HepG2 (cell line): Measurements from ENCODE around the gene AIF1. TPM values are rescaled to one million over a fixed set of nuclear protein-coding genes. Genes with fewer than 3 reads are reported as not detected.

Experiments
- ATM ChIP-seq: fragments of 450-650 bp; IDR thresholded peaks from 2 replicates; pipeline ENCODE4 v1.7.1; 2017; ENCODE audit warnings: mild to moderate bottlenecking, borderline replicate concordance
- CAMTA2 ChIP-seq: sonication (generic); formaldehyde crosslinking; IDR thresholded peaks from 2 replicates; pipeline ENCODE4 v1.4.0; 2020; ENCODE audit warnings: mild to moderate bottlenecking, missing genetic modification reagents, borderline replicate concordance
- CBFB ChIP-seq: sonication (generic); formaldehyde crosslinking; IDR thresholded peaks from 2 replicates; pipeline ENCODE4 v1.4.0; 2020; ENCODE audit warnings: missing genetic modification reagents
- ELF4 ChIP-seq: sonication (generic); formaldehyde crosslinking; IDR thresholded peaks from 2 replicates; pipeline ENCODE4 v1.5.0; 2020; ENCODE audit warnings: missing genetic modification reagents, mild to moderate bottlenecking, moderate library complexity, borderline replicate concordance
- HNF4A ChIP-seq: sonication (generic); formaldehyde crosslinking; IDR thresholded peaks from 2 replicates; pipeline ENCODE4 v1.4.0; 2020; ENCODE audit warnings: missing genetic modification reagents
- MTA3 ChIP-seq: sonication (generic); formaldehyde crosslinking; IDR thresholded peaks from 2 replicates; pipeline ENCODE4 v1.4.0; 2020; ENCODE audit warnings: missing genetic modification reagents
- RBFOX2 ChIP-seq: fragments of 200-400 bp; formaldehyde crosslinking; IDR thresholded peaks from 2 replicates; pipeline ENCODE4 v1.6.1; 2017; ENCODE audit warnings: low read depth, mild to moderate bottlenecking, low read length
- SYNCRIP ChIP-seq: fragments of 200-400 bp; formaldehyde crosslinking; IDR thresholded peaks from 2 replicates; pipeline ENCODE4 v1.6.1; 2018; ENCODE audit warnings: mild to moderate bottlenecking, low read depth, low read length; ENCODE audit not compliant: insufficient read depth
- YEATS4 ChIP-seq: sonication (generic); formaldehyde crosslinking; IDR thresholded peaks from 2 replicates; pipeline ENCODE4 v1.4.0; 2020; ENCODE audit warnings: missing genetic modification reagents, borderline replicate concordance
- ZNF124 ChIP-seq: sonication (generic); formaldehyde crosslinking; IDR thresholded peaks from 2 replicates; pipeline ENCODE4 v1.4.0; 2020; ENCODE audit warnings: missing genetic modification reagents
- ZNF512B ChIP-seq: sonication (generic); formaldehyde crosslinking; IDR thresholded peaks from 2 replicates; pipeline ENCODE4 v1.5.1; 2020; ENCODE audit warnings: missing genetic modification reagents, mild to moderate bottlenecking, borderline replicate concordance
- ZNF644 ChIP-seq: IDR thresholded peaks from 2 replicates; pipeline ENCODE4 v1.6.1; 2016; ENCODE audit warnings: low read depth
- polyA plus RNA-seq, 8 experiments: library from polyadenylated mRNA; depleted of rRNA in 3 of 8; stranded (reverse) in 7 of 8; unstranded in 1 of 8; fragments of >200 nt; fragmentation: Illumina TruSeq in 4 of 8; extraction: Trizol in 4 of 8; gene quantifications; 2 replicates each; pipeline versions ENCODE4 v1.2.1 to v1.2.3, GENCODE V29; 2011 to 2016; ENCODE audit warnings: low read depth in 4 of 8, missing spikeins in 1 of 8, mixed read lengths in 1 of 8; ENCODE audit not compliant: insufficient read depth in 1 of 8
- total RNA-seq, 5 experiments: library from RNA; depleted of rRNA; stranded (reverse); fragments of >200 nt; fragmentation: Illumina TruSeq; extraction: Trizol; gene quantifications; 2 replicates each; pipeline ENCODE4 v1.2.3, GENCODE V29; 2016; ENCODE audit warnings: low read depth in 1 of 5
- TF ChIP-seq, protein P1 (sequence below): sonication (generic); formaldehyde crosslinking; IDR thresholded peaks from 2 replicates; pipeline ENCODE4 v1.4.0; 2020; ENCODE audit warnings: missing genetic modification reagents
- TF ChIP-seq, protein P2 (sequence below): sonication (generic); formaldehyde crosslinking; IDR thresholded peaks from 2 replicates; pipeline ENCODE4 v1.5.1; 2020; ENCODE audit warnings: mild to moderate bottlenecking, missing genetic modification reagents, borderline replicate concordance
- TF ChIP-seq, protein P3 (sequence below): sonication (generic); formaldehyde crosslinking; IDR thresholded peaks from 2 replicates; pipeline ENCODE4 v1.4.0; 2020; ENCODE audit warnings: missing genetic modification reagents
- TF ChIP-seq, protein P4 (sequence below): sonication (generic); formaldehyde crosslinking; IDR thresholded peaks from 2 replicates; pipeline ENCODE4 v1.4.0; 2020; ENCODE audit warnings: missing genetic modification reagents

AIF1 gene
- total and polyA plus RNA-seq, 2 of the 13 experiments (the other 11 are each of a cell fraction or from before 2014, with no cell fraction given): 1.5 TPM; not detected in 1

DNA sequence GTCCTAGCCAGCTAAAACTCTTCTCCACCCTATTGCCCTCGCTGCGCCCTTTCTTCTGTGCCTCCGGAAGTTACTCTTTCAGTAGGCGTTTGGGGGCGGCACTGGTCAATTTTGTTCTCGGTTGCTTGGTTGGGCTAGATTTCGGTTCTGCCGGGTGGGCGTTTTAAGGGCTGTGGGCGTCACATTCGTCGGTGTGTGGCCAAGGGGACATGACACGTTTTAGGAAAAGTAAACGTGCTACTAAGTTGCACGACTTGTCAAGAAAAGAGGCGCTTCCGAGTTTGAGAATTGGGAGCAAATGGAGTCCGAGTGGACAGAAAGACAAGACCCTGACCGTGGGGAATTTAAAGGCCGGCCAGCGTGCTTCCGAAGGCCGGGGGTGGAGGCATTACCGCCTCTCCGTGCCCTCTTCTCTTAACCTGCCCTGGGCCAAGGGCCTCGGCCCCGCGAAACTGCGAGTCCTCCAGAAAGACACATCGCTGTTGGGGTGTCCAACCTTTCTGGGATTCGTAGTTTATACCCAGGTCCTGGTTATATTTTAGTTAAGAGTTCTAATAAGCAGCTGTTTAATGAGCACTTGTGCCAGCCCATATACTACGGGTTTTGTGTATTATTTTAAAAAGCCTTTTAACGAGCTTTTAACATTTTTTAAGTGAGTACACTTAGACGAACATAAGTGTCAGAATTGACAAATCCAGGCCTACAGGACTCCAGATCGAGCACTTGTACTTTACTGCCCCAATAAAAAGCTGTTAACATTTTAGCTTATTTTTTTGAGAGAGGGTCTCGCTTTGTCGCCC is 38.1 kb downstream of the AIF1 start (continued):
- TF ChIP-seq, protein P1, sequence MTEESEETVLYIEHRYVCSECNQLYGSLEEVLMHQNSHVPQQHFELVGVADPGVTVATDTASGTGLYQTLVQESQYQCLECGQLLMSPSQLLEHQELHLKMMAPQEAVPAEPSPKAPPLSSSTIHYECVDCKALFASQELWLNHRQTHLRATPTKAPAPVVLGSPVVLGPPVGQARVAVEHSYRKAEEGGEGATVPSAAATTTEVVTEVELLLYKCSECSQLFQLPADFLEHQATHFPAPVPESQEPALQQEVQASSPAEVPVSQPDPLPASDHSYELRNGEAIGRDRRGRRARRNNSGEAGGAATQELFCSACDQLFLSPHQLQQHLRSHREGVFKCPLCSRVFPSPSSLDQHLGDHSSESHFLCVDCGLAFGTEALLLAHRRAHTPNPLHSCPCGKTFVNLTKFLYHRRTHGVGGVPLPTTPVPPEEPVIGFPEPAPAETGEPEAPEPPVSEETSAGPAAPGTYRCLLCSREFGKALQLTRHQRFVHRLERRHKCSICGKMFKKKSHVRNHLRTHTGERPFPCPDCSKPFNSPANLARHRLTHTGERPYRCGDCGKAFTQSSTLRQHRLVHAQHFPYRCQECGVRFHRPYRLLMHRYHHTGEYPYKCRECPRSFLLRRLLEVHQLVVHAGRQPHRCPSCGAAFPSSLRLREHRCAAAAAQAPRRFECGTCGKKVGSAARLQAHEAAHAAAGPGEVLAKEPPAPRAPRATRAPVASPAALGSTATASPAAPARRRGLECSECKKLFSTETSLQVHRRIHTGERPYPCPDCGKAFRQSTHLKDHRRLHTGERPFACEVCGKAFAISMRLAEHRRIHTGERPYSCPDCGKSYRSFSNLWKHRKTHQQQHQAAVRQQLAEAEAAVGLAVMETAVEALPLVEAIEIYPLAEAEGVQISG (CRISPR knock-in tag): 0 out of 2 replicates have a peak, but pooled peaks have one; percentile 12
- TF ChIP-seq ZNF512B (no peak; the same call in 1 of the 2 replicates), ELF4 (CRISPR knock-in tag) (0 out of 2 replicates have a peak, but pooled peaks have one; percentile 56), CAMTA2 (CRISPR knock-in tag) (peak; percentile 59; the same call in 1 of the 2 replicates), ATM (no peak), YEATS4 (CRISPR knock-in tag) (no peak), SYNCRIP (no peak), ZNF124 (CRISPR knock-in tag) (no peak), RBFOX2 (peak; percentile 16; the same call in 1 of the 2 replicates), HNF4A (CRISPR knock-in tag) (no peak; the same call in 1 of the 2 replicates), ZNF644 (CRISPR knock-in tag) (no peak), CBFB (no peak), MTA3 (CRISPR knock-in tag) (no peak)
- TF ChIP-seq, protein P2, sequence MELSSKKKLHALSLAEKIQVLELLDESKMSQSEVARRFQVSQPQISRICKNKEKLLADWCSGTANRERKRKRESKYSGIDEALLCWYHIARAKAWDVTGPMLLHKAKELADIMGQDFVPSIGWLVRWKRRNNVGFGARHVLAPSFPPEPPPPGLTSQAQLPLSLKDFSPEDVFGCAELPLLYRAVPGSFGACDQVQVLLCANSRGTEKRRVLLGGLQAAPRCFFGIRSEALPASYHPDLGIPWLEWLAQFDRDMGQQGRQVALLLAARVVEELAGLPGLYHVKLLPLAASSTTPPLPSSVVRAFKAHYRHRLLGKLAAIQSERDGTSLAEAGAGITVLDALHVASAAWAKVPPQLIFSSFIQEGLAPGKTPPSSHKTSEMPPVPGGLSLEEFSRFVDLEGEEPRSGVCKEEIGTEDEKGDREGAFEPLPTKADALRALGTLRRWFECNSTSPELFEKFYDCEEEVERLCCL (CRISPR knock-in tag): 0 out of 2 replicates have a peak, but pooled peaks have one; percentile 81
- TF ChIP-seq, protein P3, sequence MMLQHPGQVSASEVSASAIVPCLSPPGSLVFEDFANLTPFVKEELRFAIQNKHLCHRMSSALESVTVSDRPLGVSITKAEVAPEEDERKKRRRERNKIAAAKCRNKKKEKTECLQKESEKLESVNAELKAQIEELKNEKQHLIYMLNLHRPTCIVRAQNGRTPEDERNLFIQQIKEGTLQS (CRISPR knock-in tag): no peak
- TF ChIP-seq, protein P4, sequence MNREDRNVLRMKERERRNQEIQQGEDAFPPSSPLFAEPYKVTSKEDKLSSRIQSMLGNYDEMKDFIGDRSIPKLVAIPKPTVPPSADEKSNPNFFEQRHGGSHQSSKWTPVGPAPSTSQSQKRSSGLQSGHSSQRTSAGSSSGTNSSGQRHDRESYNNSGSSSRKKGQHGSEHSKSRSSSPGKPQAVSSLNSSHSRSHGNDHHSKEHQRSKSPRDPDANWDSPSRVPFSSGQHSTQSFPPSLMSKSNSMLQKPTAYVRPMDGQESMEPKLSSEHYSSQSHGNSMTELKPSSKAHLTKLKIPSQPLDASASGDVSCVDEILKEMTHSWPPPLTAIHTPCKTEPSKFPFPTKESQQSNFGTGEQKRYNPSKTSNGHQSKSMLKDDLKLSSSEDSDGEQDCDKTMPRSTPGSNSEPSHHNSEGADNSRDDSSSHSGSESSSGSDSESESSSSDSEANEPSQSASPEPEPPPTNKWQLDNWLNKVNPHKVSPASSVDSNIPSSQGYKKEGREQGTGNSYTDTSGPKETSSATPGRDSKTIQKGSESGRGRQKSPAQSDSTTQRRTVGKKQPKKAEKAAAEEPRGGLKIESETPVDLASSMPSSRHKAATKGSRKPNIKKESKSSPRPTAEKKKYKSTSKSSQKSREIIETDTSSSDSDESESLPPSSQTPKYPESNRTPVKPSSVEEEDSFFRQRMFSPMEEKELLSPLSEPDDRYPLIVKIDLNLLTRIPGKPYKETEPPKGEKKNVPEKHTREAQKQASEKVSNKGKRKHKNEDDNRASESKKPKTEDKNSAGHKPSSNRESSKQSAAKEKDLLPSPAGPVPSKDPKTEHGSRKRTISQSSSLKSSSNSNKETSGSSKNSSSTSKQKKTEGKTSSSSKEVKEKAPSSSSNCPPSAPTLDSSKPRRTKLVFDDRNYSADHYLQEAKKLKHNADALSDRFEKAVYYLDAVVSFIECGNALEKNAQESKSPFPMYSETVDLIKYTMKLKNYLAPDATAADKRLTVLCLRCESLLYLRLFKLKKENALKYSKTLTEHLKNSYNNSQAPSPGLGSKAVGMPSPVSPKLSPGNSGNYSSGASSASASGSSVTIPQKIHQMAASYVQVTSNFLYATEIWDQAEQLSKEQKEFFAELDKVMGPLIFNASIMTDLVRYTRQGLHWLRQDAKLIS (CRISPR knock-in tag): peak; percentile 80
